CD4-positive, alpha-beta memory T cell (primary cell): Measurements from ENCODE around the gene GRID1. TPM values are rescaled to one million over a fixed set of nuclear protein-coding genes. Genes with fewer than 3 reads are reported as not detected.
"Not testable (repeated sequence)": the region's sequence is repeated elsewhere in the genome, so short reads cannot be mapped to it uniquely, and the experiment has no call there.

Experiments used
- CTCF ChIA-PET: fragments of 350-600 bp; sonication (Branson Sonifier 250); formaldehyde crosslinking; loops from one replicate; lab custom pipeline; 2021; ENCODE audit warnings: inconsistent platforms; ENCODE audit not compliant: partially characterized antibody; lab: Charles Lee
- POLR2A ChIA-PET: fragments of 350-600 bp; sonication (Branson Sonifier 250); formaldehyde crosslinking; loops from one replicate; lab custom pipeline; 2021; ENCODE audit not compliant: partially characterized antibody; lab: Charles Lee
- DNase-seq, 5 donors: peaks; one replicate each; pipeline versions ENCODE4 v3.0.0 to v3.0.0-alpha.2; 2020 to 2022; ENCODE audit warnings: mixed read lengths in 1 of 5
- H3K27ac ChIP-seq: one replicate; pipeline ENCODE4 v1.7.0; 2013; ENCODE audit warnings: low read depth, low read length
- H3K27me3 ChIP-seq: 2 replicates; pipeline ENCODE4 v1.7.0; 2013; ENCODE audit warnings: mild to moderate bottlenecking, low read length, moderate library complexity; ENCODE audit not compliant: insufficient read depth
- H3K36me3 ChIP-seq: 2 replicates; pipeline ENCODE4 v1.7.0; 2013; ENCODE audit warnings: mild to moderate bottlenecking, low read length, moderate library complexity; ENCODE audit not compliant: insufficient read depth
- H3K4me1 ChIP-seq: 2 replicates; pipeline ENCODE4 v1.7.0; 2013; ENCODE audit warnings: mild to moderate bottlenecking, low read length, moderate library complexity; ENCODE audit not compliant: insufficient read depth
- H3K4me3 ChIP-seq, 2 donors: one replicate each; pipeline ENCODE4 v1.7.0; 2013; ENCODE audit warnings: low read length in 2 of 2, mild to moderate bottlenecking in 1 of 2
- H3K9me3 ChIP-seq, 2 donors: one replicate each; pipeline ENCODE4 v1.7.0; 2013; ENCODE audit warnings: low read length in 2 of 2, control low read depth in 1 of 2; ENCODE audit not compliant: control insufficient read depth in 1 of 2
- H3K27ac Mint-ChIP-seq, 7 donors: one replicate each; pipeline ENCODE4 v1.8.0; 2020 to 2021; ENCODE audit warnings: mixed read lengths in 7 of 7, mild to moderate bottlenecking in 6 of 7, inconsistent platforms in 3 of 7, moderate library complexity in 3 of 7
- H3K27me3 Mint-ChIP-seq, 2 donors: one replicate each; pipeline ENCODE4 v1.8.0; 2020 to 2021; ENCODE audit warnings: mixed read lengths in 2 of 2
- H3K36me3 Mint-ChIP-seq, 2 donors: one replicate each; pipeline ENCODE4 v1.8.0; 2020 to 2021; ENCODE audit warnings: mixed read lengths in 2 of 2, inconsistent platforms in 1 of 2, mild to moderate bottlenecking in 1 of 2
- H3K4me1 Mint-ChIP-seq, 4 donors: one replicate each; pipeline ENCODE4 v1.8.0; 2020 to 2021; ENCODE audit warnings: mixed read lengths in 4 of 4, mild to moderate bottlenecking in 1 of 4
- H3K4me3 Mint-ChIP-seq, 8 donors: one replicate each; pipeline ENCODE4 v1.8.0; 2020 to 2021; ENCODE audit warnings: mixed read lengths in 8 of 8, mild to moderate bottlenecking in 7 of 8, moderate library complexity in 6 of 8, inconsistent platforms in 3 of 8
- H3K9me3 Mint-ChIP-seq, 8 donors: one replicate each; pipeline ENCODE4 v1.8.0; 2020 to 2021; ENCODE audit warnings: mixed read lengths in 8 of 8, mild to moderate bottlenecking in 5 of 8, inconsistent platforms in 3 of 8, moderate library complexity in 1 of 8
- intact Hi-C: fragments of 100-400 bp; cut with micrococcal nuclease; formaldehyde crosslinking; loops from one replicate; pipeline ENCODE4 v1.15.1; 2023
- polyA plus RNA-seq, 2 donors: library from polyadenylated mRNA; unstranded; fragments of 300-500 nt; fragmentation: Illumina TruSeq; gene quantifications; one replicate each; pipeline ENCODE4 v1.2.3, GENCODE V29; 2021
- total RNA-seq, 2 experiments: library from RNA; stranded (reverse); gene quantifications; one replicate each; pipeline ENCODE4 v1.2.3, GENCODE V29; 2021

GRID1 gene
- total and polyA plus RNA-seq, 4 experiments from 2014 or later = not detected

GRCh38 chr10:86079088-86079487, 287.5 kb downstream of the GRID1 start:
- no peak overlapping the region for H3K27ac Mint-ChIP-seq
- DNase-seq = no peak
- H3K27me3 Mint-ChIP-seq = peaks cover 9 to 16% of the 10 kb centered on the region in 2 donors
- no peak overlapping the region for H3K4me3 ChIP-seq
- intact Hi-C loops = no loop called here
- H3K27ac ChIP-seq = no peak overlapping the region
- no peaks in the 10 kb centered on the region for H3K27me3 ChIP-seq
- no peaks in the 10 kb centered on the region for H3K36me3 ChIP-seq
- H3K4me1 Mint-ChIP-seq = no peaks in the 10 kb centered on the region
- no peak overlapping the region for H3K4me3 Mint-ChIP-seq
- peaks cover 0 to 4% (median 0%) of the 10 kb centered on the region in 8 donors for H3K9me3 Mint-ChIP-seq
- no peaks in the 10 kb centered on the region for H3K36me3 Mint-ChIP-seq
- ChIA-PET CTCF (no interaction called here), POLR2A (no interaction called here)
- no peaks in the 10 kb centered on the region for H3K4me1 ChIP-seq
- no peaks in the 10 kb centered on the region for H3K9me3 ChIP-seq

DNA sequence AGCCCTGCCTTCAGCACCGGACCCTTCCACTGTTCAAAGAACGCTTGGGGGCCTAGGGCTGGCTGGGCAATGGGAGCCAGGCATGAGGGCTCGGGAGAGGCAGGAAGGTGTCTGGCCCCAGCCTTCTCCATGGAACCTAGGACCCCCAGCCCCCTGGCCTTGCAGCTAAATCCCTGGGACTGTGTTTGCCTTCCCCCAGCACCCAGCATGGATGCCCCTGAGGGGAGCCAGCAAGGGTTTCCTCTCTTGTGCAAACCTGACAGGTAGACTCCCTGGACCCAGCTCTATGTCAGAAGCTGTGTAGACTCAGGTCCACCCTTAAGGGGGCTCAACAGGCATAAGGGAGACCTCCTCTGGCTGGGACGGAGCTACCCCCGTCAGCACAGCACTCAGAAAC, 288.0 kb downstream of the GRID1 start:
- H3K9me3 ChIP-seq = no peaks in the 10 kb centered on the region
- H3K4me1 ChIP-seq = no peaks in the 10 kb centered on the region
- Mint-ChIP-seq H3K27me3 (peaks cover 9 to 15% of the 10 kb centered on the region in 2 donors), H3K27ac (no peak overlapping the region), H3K4me3 (no peak overlapping the region), H3K4me1 (no peaks in the 10 kb centered on the region), H3K9me3 (peaks cover 0 to 4% (median 0%) of the 10 kb centered on the region in 8 donors), H3K36me3 (no peaks in the 10 kb centered on the region)
- H3K36me3 ChIP-seq = no peaks in the 10 kb centered on the region
- POLR2A ChIA-PET = no interaction called here
- H3K27me3 ChIP-seq = no peaks in the 10 kb centered on the region
- DNase-seq = no peak
- H3K27ac ChIP-seq = no peak overlapping the region
- intact Hi-C loops = no loop called here
- H3K4me3 ChIP-seq = no peak overlapping the region
- CTCF ChIA-PET = no interaction called here

DNA sequence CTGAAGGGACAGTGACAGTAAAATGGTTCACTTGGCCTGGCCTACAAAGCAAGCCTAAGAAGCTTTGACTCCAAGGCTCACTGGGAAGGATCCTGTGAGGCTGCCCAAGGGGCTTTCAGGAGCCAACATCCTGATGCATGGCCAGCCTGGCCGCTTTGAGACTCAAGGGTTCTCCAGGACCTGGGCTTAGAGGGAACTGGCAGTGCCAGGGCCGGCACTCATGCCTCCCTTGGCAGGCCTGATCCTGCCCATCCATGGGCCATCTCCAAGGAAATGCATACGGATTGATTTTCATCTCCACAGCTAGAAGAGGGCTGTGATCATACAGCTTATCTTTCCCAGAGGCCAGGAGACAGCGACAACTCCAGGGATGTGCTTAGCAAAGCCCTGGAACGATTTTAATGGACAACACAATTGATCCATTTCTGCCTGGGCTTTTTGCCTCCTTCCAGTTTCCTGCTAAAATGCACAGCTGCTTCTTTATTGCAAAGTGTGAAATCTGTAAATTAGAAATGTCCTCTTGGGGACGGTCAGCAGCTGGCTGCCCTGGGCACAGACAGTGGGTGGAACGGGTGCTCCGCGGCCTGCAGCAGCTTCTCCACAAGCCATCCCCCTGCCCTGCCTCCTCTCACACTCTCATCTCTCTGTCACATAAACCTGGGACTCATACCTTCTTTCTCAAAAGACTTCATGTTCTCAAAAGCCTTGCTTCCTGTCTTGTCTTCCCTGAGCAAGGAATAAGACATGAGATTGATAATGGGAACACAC, 288.5 kb downstream of the GRID1 start:
- no peaks in the 10 kb centered on the region for H3K36me3 ChIP-seq
- Mint-ChIP-seq H3K4me3 (no peak overlapping the region), H3K27me3 (peaks cover 9 to 14% of the 10 kb centered on the region in 2 donors), H3K4me1 (no peaks in the 10 kb centered on the region), H3K27ac (no peak overlapping the region), H3K9me3 (peaks cover 0 to 4% (median 0%) of the 10 kb centered on the region in 8 donors), H3K36me3 (no peaks in the 10 kb centered on the region)
- no peak for DNase-seq
- no peaks in the 10 kb centered on the region for H3K27me3 ChIP-seq
- H3K27ac ChIP-seq = no peak overlapping the region
- intact Hi-C loops = no loop called here
- CTCF ChIA-PET = no interaction called here
- H3K4me1 ChIP-seq = no peaks in the 10 kb centered on the region
- H3K9me3 ChIP-seq = no peaks in the 10 kb centered on the region
- POLR2A ChIA-PET = no interaction called here
- no peak overlapping the region for H3K4me3 ChIP-seq

DNA sequence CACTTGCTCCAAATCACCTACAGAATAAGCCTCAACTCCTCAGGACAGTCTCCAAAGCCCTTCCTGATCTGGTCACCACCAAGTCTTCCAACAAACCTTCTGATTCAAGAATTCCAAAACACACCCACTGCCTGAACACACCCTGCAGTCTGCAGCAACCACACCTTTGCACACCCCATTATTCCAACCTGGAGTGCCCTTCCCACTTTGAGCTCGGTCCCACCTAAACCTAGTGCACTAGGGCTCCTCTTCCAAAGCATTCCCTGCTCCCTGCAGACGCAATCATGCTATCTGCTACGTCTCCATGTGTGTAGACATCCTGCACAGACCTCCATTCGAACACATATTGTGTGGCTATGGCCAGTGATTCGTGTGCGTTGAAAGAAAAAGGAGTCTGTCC, 289.3 kb downstream of the GRID1 start:
- Mint-ChIP-seq H3K27me3 (peaks cover 9 to 12% of the 10 kb centered on the region in 2 donors), H3K4me3 (no peak overlapping the region), H3K27ac (no peak overlapping the region), H3K36me3 (no peaks in the 10 kb centered on the region), H3K4me1 (no peaks in the 10 kb centered on the region), H3K9me3 (peaks cover 0 to 4% (median 0%) of the 10 kb centered on the region in 8 donors)
- Histone ChIP-seq H3K4me1 (no peaks in the 10 kb centered on the region), H3K4me3 (no peak overlapping the region), H3K9me3 (no peaks in the 10 kb centered on the region), H3K27me3 (no peaks in the 10 kb centered on the region), H3K27ac (no peak overlapping the region), H3K36me3 (no peaks in the 10 kb centered on the region)
- ChIA-PET POLR2A (no interaction called here), CTCF (no interaction called here)
- DNase-seq = no peak
- intact Hi-C loops = no loop called here

DNA sequence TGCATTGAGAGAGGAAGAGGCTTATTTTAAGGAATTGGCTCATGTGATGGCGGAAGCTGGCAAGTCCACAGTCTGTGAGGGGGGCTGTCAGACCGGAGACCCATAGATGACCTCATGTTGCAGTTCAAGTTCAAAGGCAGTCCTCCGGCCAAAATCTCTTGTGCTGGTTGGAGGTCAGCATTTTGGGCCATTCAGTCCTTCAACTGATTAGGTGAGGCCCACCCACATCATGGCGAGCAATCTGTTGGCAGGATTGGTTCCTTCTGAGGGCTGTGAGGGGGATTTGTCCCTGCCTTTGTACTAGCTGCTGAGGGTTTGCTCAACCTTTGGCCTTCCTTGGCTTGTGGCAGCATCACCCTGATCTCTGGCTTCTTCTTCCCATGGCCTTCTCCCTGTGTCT, 290.1 kb downstream of the GRID1 start:
- H3K36me3 Mint-ChIP-seq, H3K4me3 Mint-ChIP-seq, DNase-seq, POLR2A ChIA-PET, intact Hi-C loops, CTCF ChIA-PET, H3K36me3 ChIP-seq, H3K27ac Mint-ChIP-seq, H3K9me3 Mint-ChIP-seq, H3K27me3 ChIP-seq, H3K9me3 ChIP-seq, H3K27ac ChIP-seq, H3K4me3 ChIP-seq, H3K4me1 ChIP-seq, H3K4me1 Mint-ChIP-seq: not testable (repeated sequence)
- peaks cover 6 to 12% of the 10 kb centered on the region in 2 donors for H3K27me3 Mint-ChIP-seq

DNA sequence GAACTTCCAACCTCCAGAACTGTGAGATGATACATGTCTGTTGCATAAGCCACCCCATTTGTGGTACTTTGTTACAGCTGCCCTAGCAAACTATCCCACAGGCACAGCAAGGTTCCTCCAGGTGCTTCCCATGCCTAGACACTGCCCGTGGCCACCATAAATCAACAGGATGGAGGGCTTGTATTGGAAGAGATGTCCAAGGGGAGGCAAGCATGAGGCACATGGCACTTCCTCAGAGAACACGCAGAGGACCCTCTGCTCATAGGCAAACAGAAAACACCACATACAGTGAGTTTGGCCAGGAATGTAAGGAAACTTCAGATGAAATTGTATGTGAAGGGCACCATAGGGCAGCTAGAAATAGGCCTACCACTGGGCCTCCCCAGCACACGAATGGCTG, 291.1 kb downstream of the GRID1 start:
- peaks cover 6 to 12% of the 10 kb centered on the region in 2 donors for H3K27me3 Mint-ChIP-seq
- DNase-seq = no peak

DNA sequence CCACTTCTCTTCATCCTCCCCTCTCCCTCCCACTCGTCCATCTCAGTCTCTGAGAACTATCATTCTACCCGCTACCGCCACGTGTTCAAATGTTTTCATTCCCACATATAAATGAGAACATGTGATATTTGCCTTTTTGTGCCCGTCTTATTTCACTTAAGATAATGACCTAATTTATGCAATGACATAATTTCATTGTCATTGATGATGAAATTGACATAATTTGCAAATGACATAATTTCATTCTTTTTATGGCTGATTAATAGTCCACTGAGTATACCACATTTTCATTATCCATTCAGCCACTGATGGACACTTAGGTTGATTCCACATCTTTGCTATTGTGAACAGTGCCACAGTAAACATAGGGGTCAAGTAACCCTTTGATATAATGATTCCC, 292.3 kb downstream of the GRID1 start:
- H3K36me3 Mint-ChIP-seq = no peaks in the 10 kb centered on the region
- H3K9me3 Mint-ChIP-seq = peaks cover 0 to 6% (median 0%) of the 10 kb centered on the region in 8 donors
- Histone ChIP-seq H3K36me3 (no peaks in the 10 kb centered on the region), H3K27me3 (no peaks in the 10 kb centered on the region), H3K4me1 (no peaks in the 10 kb centered on the region), H3K9me3 (no peaks in the 10 kb centered on the region), H3K4me3 (no peak overlapping the region), H3K27ac (no peak overlapping the region)
- intact Hi-C loops = no loop called here
- ChIA-PET CTCF (no interaction called here), POLR2A (no interaction called here)
- no peak overlapping the region for H3K27ac Mint-ChIP-seq
- no peak overlapping the region for H3K4me3 Mint-ChIP-seq
- no peak for DNase-seq
- H3K4me1 Mint-ChIP-seq = no peaks in the 10 kb centered on the region
- H3K27me3 Mint-ChIP-seq = peaks cover 6 to 10% of the 10 kb centered on the region in 2 donors

More for the DNA sequence above, 291.1 kb downstream of the GRID1 start:
- Histone ChIP-seq H3K9me3 (no peaks in the 10 kb centered on the region), H3K4me1 (no peaks in the 10 kb centered on the region), H3K27ac (no peak overlapping the region), H3K4me3 (no peak overlapping the region), H3K36me3 (no peaks in the 10 kb centered on the region), H3K27me3 (no peaks in the 10 kb centered on the region)
- Mint-ChIP-seq H3K27ac (no peak overlapping the region), H3K4me1 (no peaks in the 10 kb centered on the region), H3K36me3 (no peaks in the 10 kb centered on the region), H3K4me3 (no peak overlapping the region), H3K9me3 (peaks cover 0 to 6% (median 0%) of the 10 kb centered on the region in 8 donors)
- ChIA-PET CTCF (no interaction called here), POLR2A (no interaction called here)
- intact Hi-C loops = no loop called here
